CD4-positive, alpha-beta T cell treated with Interleukin-2 at 100 ng/mL for 4 hours (primary cell): ENCODE measurements around the gene PCDH20.
"Not testable (repeated sequence)": the region's sequence is repeated elsewhere in the genome, so short reads cannot be mapped to it uniquely, and the experiment has no call there.

Experiments used
- DNase-seq: peaks from one replicate; pipeline ENCODE4 v3.0.0-alpha.2; 2020; ENCODE audit warnings: low spot score

The PCDH20 gene

GRCh38 chr13:61415749-61416148 lies at the start of gene PCDH20:
Gene PCDH20, minus strand, starts transcription at chr13:61415849. Its CDS starts 691 bp downstream, at chr13:61415158.
- DNase-seq: no peak

GRCh38 chr13:61463024-61463423 lies 47.4 kb upstream of the PCDH20 start:
- DNase-seq: no peak

- DNase-seq: no peak
These were observed 37.5 kb upstream of the PCDH20 start for GRCh38 chr13:61453121-61453520.

- DNase-seq: no peak
These were observed 16.4 kb upstream of the PCDH20 start for GRCh38 chr13:61432029-61432428.

- DNase-seq: no peak
These were observed 8.3 kb upstream of the PCDH20 start for GRCh38 chr13:61423915-61424314.

- DNase-seq: no peak
These were observed 1.5 kb upstream of the PCDH20 start for GRCh38 chr13:61417086-61417570.

GRCh38 chr13:61415058-61415721 lies 459 bp downstream of the PCDH20 start:
- DNase-seq: no peak

- DNase-seq: no peak
These were observed 977 bp downstream of the PCDH20 start for GRCh38 chr13:61414686-61415057.

GRCh38 chr13:61413572-61414535 lies 1.8 kb downstream of the PCDH20 start:
- DNase-seq: no peak

- no peak for DNase-seq
These were observed 4.9 kb downstream of the PCDH20 start for GRCh38 chr13:61410669-61411297.

- no peak for DNase-seq
These were observed 5.4 kb downstream of the PCDH20 start for GRCh38 chr13:61410266-61410665.

GRCh38 chr13:61408571-61408970 lies 7.1 kb downstream of the PCDH20 start:
- no peak for DNase-seq

- no peak for DNase-seq
These were observed 9.4 kb downstream of the PCDH20 start for GRCh38 chr13:61406275-61406674.

- no peak for DNase-seq
These were observed 19.5 kb downstream of the PCDH20 start for GRCh38 chr13:61396121-61396520.

- no peak for DNase-seq
These were observed 24.2 kb downstream of the PCDH20 start for GRCh38 chr13:61391426-61391825.

GRCh38 chr13:61387694-61388093 lies 28.0 kb downstream of the PCDH20 start:
- no peak for DNase-seq

GRCh38 chr13:61383111-61383510 lies 32.5 kb downstream of the PCDH20 start:
- DNase-seq: no peak

- no peak for DNase-seq
These were observed 45.1 kb downstream of the PCDH20 start for GRCh38 chr13:61370520-61370919.

- DNase-seq: not testable (repeated sequence)
These were observed 51.0 kb downstream of the PCDH20 start for GRCh38 chr13:61364690-61365089.

- no peak for DNase-seq
These were observed 53.1 kb downstream of the PCDH20 start for GRCh38 chr13:61362522-61362921.
